Psoas muscle (tissue), 8 donors: Measurements from ENCODE around the gene KIAA1671. TPM values are rescaled to one million over a fixed set of nuclear protein-coding genes. Genes with fewer than 3 reads are reported as not detected.

ENCODE experiments used
- ATAC-seq, 4 donors: fragments of 200-7000 bp; cut with Tn5 transposase; one replicate each; pipeline ENCODE4 v1.9.1; 2020; ENCODE audit warnings: moderate library complexity in 3 of 4, mild to moderate bottlenecking in 2 of 4
- DNase-seq, 2 donors: peaks; one replicate each; pipeline ENCODE4 v3.0.0-alpha.2; 2020
- H3K27ac ChIP-seq: fragments of 200-600 bp; one replicate; pipeline ENCODE4 v1.8.0; 2022
- H3K27me3 ChIP-seq, 3 donors: fragments of 200-600 bp in 1 of 3; one replicate each; pipeline versions ENCODE4 v1.6.1 to v1.8.0; 2013 to 2022; ENCODE audit warnings: low read length in 2 of 3, mild to moderate bottlenecking in 2 of 3, moderate library complexity in 1 of 3; ENCODE audit not compliant: insufficient read depth in 3 of 3
- H3K36me3 ChIP-seq, 2 donors: fragments of 200-600 bp in 1 of 2; one replicate each; pipeline versions ENCODE4 v1.6.1 to v1.8.0; 2013 to 2022; ENCODE audit warnings: low read depth in 1 of 2, mild to moderate bottlenecking in 1 of 2, moderate library complexity in 1 of 2; ENCODE audit not compliant: insufficient read depth in 1 of 2
- H3K4me1 ChIP-seq: fragments of 200-600 bp; one replicate; pipeline ENCODE4 v1.8.0; 2022
- H3K4me3 ChIP-seq: fragments of 200-600 bp; one replicate; pipeline ENCODE4 v1.8.0; 2022; ENCODE audit warnings: mild to moderate bottlenecking
- H3K9me3 ChIP-seq: fragments of 200-600 bp; one replicate; pipeline ENCODE4 v1.8.0; 2022
- CTCF ChIP-seq: fragments of 200-600 bp; IDR thresholded peaks from one replicate; pipeline ENCODE4 v1.8.0; 2022; ENCODE audit warnings: antibody characterized with exemption
- WGBS, 3 donors: extraction: QIAGEN DNeasy Blood & Tissue Kit; methylation state at CpG; one replicate each; pipeline versions ENCODE4 v1.1.6 to v1.1.7; 2013; 5-methylcytosine and 5-hydroxymethylcytosine counted together
- intact Hi-C, 2 donors: fragments of 100-400 bp; cut with DNase I; formaldehyde crosslinking; loops; one replicate each; pipeline versions ENCODE4 v1.11.0 to v1.14.2; 2022
- polyA plus RNA-seq, 3 donors: library from polyadenylated mRNA; stranded (reverse); fragments of 200-250 nt; gene quantifications; one replicate each; pipeline ENCODE4 v1.2.3, GENCODE V29; 2013
- total RNA-seq, 4 donors: library from RNA; stranded (reverse); fragmentation: NEBNext Ultra II Directional in 2 of 4; extraction: Animal tissue kit (Norgen Biotek cat#: 25700) in 2 of 4; gene quantifications; one replicate each; pipeline versions ENCODE4 v1.2.1 to v1.2.4, GENCODE V29; 2021 to 2023
- donor health status: healthy with polysubstance abuse.
- donor health status: DM: no; HTN: no; CAD: no; lungs with moderate emphysema.
- donor health status: Bipolar disorder and iron deficiency.
- donor health status: healthy.
- donor health status: DM: yes; HTN: yes; CAD: no.
- donor health status: DM: no; HTN: no; CAD: no.
- donor health status: DM: no; HTN: no; CAD: no.
- donor health status: DM: yes; HTN: yes; CAD: no.

KIAA1671 gene
- total and polyA plus RNA-seq, 7 donors: 1.9 to 56.9 (median 15.8) TPM

GRCh38 chr22:25083807-25084200 is 131.3 kb downstream of the KIAA1671 start:
- Histone ChIP-seq H3K27ac (no peak overlapping the region), H3K9me3 (no peaks in the 10 kb centered on the region), H3K4me3 (no peak overlapping the region), H3K27me3 (no peaks in the 10 kb centered on the region), H3K36me3 (no peaks in the 10 kb centered on the region), H3K4me1 (no peaks in the 10 kb centered on the region)
- intact Hi-C loops: no loop called here
- no peak for TF ChIP-seq CTCF
- DNase-seq (no peak), ATAC-seq (no peak)
- WGBS, 3 donors: 63 to 80% (median 68%) methylated on average over 6 of the region's 6 CpGs

- Histone ChIP-seq H3K9me3 (no peaks in the 10 kb centered on the region), H3K36me3 (no peaks in the 10 kb centered on the region), H3K4me3 (no peak overlapping the region), H3K27me3 (no peaks in the 10 kb centered on the region), H3K4me1 (no peaks in the 10 kb centered on the region), H3K27ac (no peak overlapping the region)
- no peak for ATAC-seq
- 89 to 95% (median 93%) methylated on average over 9 of the region's 9 CpGs for WGBS, 3 donors
- TF ChIP-seq CTCF: no peak
- intact Hi-C loops: loop anchor here in 1 of 2 donors (5.0 kb wide), 1 partner anchor 268 kb away; no protein-coding TSS in a partner anchor
- DNase-seq: no peak
These were observed 132.0 kb downstream of the KIAA1671 start for GRCh38 chr22:25084405-25085107.

- no peak for ATAC-seq
- H3K4me1 ChIP-seq: no peaks in the 10 kb centered on the region
- no peak for TF ChIP-seq CTCF
- H3K4me3 ChIP-seq: no peak overlapping the region
- H3K36me3 ChIP-seq: no peaks in the 10 kb centered on the region
- intact Hi-C loops: loop anchor here in 1 of 2 donors (5.0 kb wide), 1 partner anchor 267 kb away; no protein-coding TSS in a partner anchor
- H3K27me3 ChIP-seq: no peaks in the 10 kb centered on the region
- no peaks in the 10 kb centered on the region for H3K9me3 ChIP-seq
- 66 to 70% (median 70%) methylated on average over 6 of the region's 6 CpGs for WGBS, 3 donors
- no peak for DNase-seq
- no peak overlapping the region for H3K27ac ChIP-seq
These were observed 132.6 kb downstream of the KIAA1671 start for GRCh38 chr22:25085156-25085555.

GRCh38 chr22:25085930-25086901 is 133.7 kb downstream of the KIAA1671 start:
- WGBS, 3 donors: 18 to 23% (median 20%) methylated on average over 14 of the region's 14 CpGs
- Histone ChIP-seq H3K27ac (no peak overlapping the region), H3K9me3 (no peaks in the 10 kb centered on the region), H3K4me3 (no peak overlapping the region), H3K36me3 (no peaks in the 10 kb centered on the region), H3K27me3 (no peaks in the 10 kb centered on the region), H3K4me1 (no peaks in the 10 kb centered on the region)
- ATAC-seq (peak in 3 of 4 donors; percentile 50 to 71 (median 53)), DNase-seq (peak; percentile 42 to 65)
- intact Hi-C loops: loop anchor here in 1 of 2 donors (5.0 kb wide), 1 partner anchor 266 kb away; no protein-coding TSS in a partner anchor
- TF ChIP-seq CTCF: no peak
